Measurements from ENCODE around the gene CCL25.

DNA sequence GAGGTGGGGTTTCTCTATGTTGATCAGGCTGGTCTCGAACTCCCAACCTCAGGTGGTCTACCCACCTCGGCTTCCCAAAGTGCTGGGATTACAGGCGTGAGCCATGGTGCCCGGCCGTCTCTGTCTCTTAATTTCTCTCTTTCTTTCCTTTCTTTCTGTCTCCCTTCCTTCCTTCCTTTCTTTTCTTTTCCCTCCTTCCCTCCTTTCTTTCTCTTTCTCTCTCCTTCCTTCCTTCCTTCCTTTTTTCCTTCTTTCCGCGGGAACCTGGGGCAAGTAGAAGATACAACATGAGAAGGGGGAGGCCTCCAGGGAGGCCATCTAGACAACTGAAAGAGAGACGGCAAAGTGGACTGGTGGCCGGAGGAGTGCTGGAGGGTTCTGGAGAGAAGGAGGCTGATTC lies 31.9 kb upstream of the CCL25 start:
- TF ChIP-seq, protein P1, sequence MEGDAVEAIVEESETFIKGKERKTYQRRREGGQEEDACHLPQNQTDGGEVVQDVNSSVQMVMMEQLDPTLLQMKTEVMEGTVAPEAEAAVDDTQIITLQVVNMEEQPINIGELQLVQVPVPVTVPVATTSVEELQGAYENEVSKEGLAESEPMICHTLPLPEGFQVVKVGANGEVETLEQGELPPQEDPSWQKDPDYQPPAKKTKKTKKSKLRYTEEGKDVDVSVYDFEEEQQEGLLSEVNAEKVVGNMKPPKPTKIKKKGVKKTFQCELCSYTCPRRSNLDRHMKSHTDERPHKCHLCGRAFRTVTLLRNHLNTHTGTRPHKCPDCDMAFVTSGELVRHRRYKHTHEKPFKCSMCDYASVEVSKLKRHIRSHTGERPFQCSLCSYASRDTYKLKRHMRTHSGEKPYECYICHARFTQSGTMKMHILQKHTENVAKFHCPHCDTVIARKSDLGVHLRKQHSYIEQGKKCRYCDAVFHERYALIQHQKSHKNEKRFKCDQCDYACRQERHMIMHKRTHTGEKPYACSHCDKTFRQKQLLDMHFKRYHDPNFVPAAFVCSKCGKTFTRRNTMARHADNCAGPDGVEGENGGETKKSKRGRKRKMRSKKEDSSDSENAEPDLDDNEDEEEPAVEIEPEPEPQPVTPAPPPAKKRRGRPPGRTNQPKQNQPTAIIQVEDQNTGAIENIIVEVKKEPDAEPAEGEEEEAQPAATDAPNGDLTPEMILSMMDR (CRISPR knock-in tag; IDR thresholded peaks at IDR 0.05): no peak
- no peak for TF ChIP-seq MXD4 (CRISPR knock-in tag; IDR thresholded peaks at IDR 0.05)
- TF ChIP-seq HCFC1 (IDR thresholded peaks at IDR 0.05; ENCODE audit: low read depth, low read length): no peak

All from HepG2 (cell line).